ENCODE results near the gene ADAMTS2. TPM values are rescaled to one million over a fixed set of nuclear protein-coding genes. Genes with fewer than 3 reads are reported as not detected.
"Not testable (repeated sequence)": the region's sequence is repeated elsewhere in the genome, so short reads cannot be mapped to it uniquely, and the experiment has no call there.

ADAMTS2 gene
- total RNA-seq, 1 donor from 2014 or later = 61.1 TPM

- no peak for DNase-seq
Observed at GRCh38 chr5:179111267-179112207, 233.7 kb downstream of the ADAMTS2 start.

GRCh38 chr5:179110528-179110927 is 234.7 kb downstream of the ADAMTS2 start:
- no peak for DNase-seq

GRCh38 chr5:179101282-179101681 is 244.0 kb downstream of the ADAMTS2 start:
- DNase-seq = not testable (repeated sequence)

- DNase-seq = no peak
Observed at GRCh38 chr5:179089502-179089901, 255.8 kb downstream of the ADAMTS2 start.

- DNase-seq = no peak
Observed at GRCh38 chr5:179080724-179081123, 264.5 kb downstream of the ADAMTS2 start.

- DNase-seq = no peak
Observed at GRCh38 chr5:179079165-179079987, 265.9 kb downstream of the ADAMTS2 start.

- DNase-seq = no peak
Observed at GRCh38 chr5:179065703-179066102, 279.6 kb downstream of the ADAMTS2 start.

GRCh38 chr5:179061025-179061424 is 284.2 kb downstream of the ADAMTS2 start:
- DNase-seq = no peak

Small RNA genes lying within 50 kb of the gene (small RNA-seq; reads per million reads assigned to genes)
- not detected for gene AC109479.2 (ENCODE audit: low replicate concordance)

Other genes with a start within 250 kb of the ADAMTS2 start
- gene RUFY1, start 205.1 kb upstream of the ADAMTS2 start, total RNA-seq = 41.4 TPM

Data from tongue (tissue), 3 donors.